Epithelial cell of esophagus (primary cell): ENCODE data around the gene TLR2.
A peak's percentile ranks its signal among the peaks of the same experiment; 100 is the strongest.

ENCODE experiments used
- DNase-seq: peaks from one replicate; pipeline ENCODE4 v3.0.0; 2010; ENCODE audit warnings: low read depth
- H3K4me3 ChIP-seq: 2 replicates; pipeline ENCODE4 v1.5.1; 2011; ENCODE audit warnings: mild to moderate bottlenecking, low read length, control low read depth
- CTCF ChIP-seq: IDR thresholded peaks from 2 replicates; pipeline ENCODE4 v1.5.1; 2011; ENCODE audit warnings: low read depth, mild to moderate bottlenecking, low read length, control low read depth, inconsistent platforms; ENCODE audit not compliant: insufficient read depth; ENCODE audit errors: missing control alignments

TLR2 gene

GRCh38 chr4:153710681-153711080 is 26.6 kb downstream of the TLR2 start:
- no peak for DNase-seq

GRCh38 chr4:153713866-153714646 is 30.0 kb downstream of the TLR2 start:
- no peak for TF ChIP-seq CTCF
- peak; percentile 71 for DNase-seq
- H3K4me3 ChIP-seq, result no peak overlapping the region

More at GRCh38 chr4:153710681-153711080, 26.6 kb downstream of the TLR2 start:
- no peak overlapping the region for H3K4me3 ChIP-seq
- no peak for TF ChIP-seq CTCF

- no peak for DNase-seq
- no peak overlapping the region for H3K4me3 ChIP-seq
- no peak for TF ChIP-seq CTCF
Measured at GRCh38 chr4:153722036-153722435, 38.0 kb downstream of the TLR2 start.

GRCh38 chr4:153724606-153725005 is 40.5 kb downstream of the TLR2 start:
- DNase-seq, result no peak
- H3K4me3 ChIP-seq, result no peak overlapping the region
- TF ChIP-seq CTCF, result no peak

GRCh38 chr4:153725136-153725830 is 41.2 kb downstream of the TLR2 start:
- no peak for TF ChIP-seq CTCF
- no peak for DNase-seq

GRCh38 chr4:153725831-153726154 is 41.7 kb downstream of the TLR2 start:
- DNase-seq, result no peak
- TF ChIP-seq CTCF, result no peak
- H3K4me3 ChIP-seq, result no peak overlapping the region

More at GRCh38 chr4:153725136-153725830, 41.2 kb downstream of the TLR2 start:
- H3K4me3 ChIP-seq, result no peak overlapping the region
